Activated CD8-positive, alpha-beta memory T cell treated with anti-CD3 and anti-CD28 coated beads for 36 hours (primary cell): ENCODE data around the gene FOCAD. TPM values are rescaled to one million over a fixed set of nuclear protein-coding genes. Genes with fewer than 3 reads are reported as not detected.
"Not testable (repeated sequence)": the region's sequence is repeated elsewhere in the genome, so short reads cannot be mapped to it uniquely, and the experiment has no call there.

Source experiments
- CTCF ChIA-PET: fragments of 350-600 bp; sonication (Branson Sonifier 250); formaldehyde crosslinking; loops from one replicate; lab custom pipeline; 2021; ENCODE audit warnings: antibody characterized with exemption; lab: Charles Lee
- POLR2A ChIA-PET: fragments of 350-600 bp; sonication (Branson Sonifier 250); formaldehyde crosslinking; loops from one replicate; lab custom pipeline; 2021; ENCODE audit warnings: antibody characterized with exemption; lab: Charles Lee
- total RNA-seq, 2 experiments: library from RNA; stranded (reverse); gene quantifications; one replicate each; pipeline ENCODE4 v1.2.3, GENCODE V29; 2021

The FOCAD gene
- total RNA-seq, 2 experiments from 2014 or later: 27.8 to 29.4 TPM

DNA sequence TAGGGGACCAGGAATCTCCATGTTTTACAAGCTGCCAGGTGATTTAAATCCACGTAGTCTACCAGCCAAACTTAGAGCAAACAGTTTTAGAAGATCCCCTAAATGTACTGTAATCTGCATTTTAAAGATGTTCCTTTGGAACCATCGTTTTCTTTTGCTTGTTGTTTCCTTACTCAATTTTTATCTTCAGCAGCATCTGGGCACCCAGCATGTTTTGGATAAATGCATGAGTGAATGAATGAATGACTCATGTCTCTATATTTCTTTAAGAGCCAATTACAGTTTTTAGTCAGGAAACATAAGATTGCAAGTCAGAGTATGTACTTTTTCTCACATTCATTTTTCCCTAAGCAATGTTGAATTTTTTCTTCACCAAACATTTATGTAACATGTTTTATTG, 224.4 kb downstream of the FOCAD start:
- CTCF ChIA-PET: no interaction called here
- POLR2A ChIA-PET: no interaction called here

DNA sequence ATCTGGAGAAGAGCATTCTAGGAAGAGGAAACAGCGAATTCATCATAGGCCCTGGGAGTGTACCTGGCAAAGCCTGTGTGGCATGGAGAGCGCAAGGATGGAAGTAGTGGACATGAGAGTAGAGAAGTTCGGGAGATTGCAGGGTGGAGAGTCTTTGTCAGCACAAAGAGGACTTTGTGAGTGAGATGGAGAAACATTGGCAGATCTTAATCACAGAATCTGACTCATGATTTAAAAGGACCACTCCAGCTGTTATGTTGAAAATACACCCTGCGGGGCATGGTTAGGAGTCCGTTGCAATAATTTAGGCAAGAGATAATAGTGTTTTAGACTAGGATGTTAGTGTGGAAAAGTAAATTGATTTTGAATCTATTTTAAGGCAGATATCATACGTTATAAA, 230.5 kb downstream of the FOCAD start:
- ChIA-PET POLR2A (no interaction called here), CTCF (no interaction called here)

DNA sequence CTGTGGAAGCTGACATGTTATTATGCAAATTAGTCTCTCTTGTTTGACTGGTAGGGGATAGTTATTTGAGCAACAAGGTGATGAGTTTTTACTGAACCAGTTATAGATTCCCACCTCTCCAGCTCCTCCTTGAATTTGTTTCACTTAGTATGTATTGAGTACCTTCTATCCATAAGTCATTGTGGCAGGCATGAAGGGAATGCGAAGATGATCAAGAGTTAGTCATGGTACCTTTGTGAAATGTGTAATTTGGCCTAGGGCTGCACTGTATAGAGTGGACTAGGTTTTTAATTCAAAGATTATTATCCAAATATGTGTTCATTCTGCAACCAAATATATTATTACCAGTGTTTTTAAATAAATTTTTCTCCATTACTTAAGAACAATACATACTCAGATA, 237.3 kb downstream of the FOCAD start:
- POLR2A ChIA-PET: no interaction called here

DNA sequence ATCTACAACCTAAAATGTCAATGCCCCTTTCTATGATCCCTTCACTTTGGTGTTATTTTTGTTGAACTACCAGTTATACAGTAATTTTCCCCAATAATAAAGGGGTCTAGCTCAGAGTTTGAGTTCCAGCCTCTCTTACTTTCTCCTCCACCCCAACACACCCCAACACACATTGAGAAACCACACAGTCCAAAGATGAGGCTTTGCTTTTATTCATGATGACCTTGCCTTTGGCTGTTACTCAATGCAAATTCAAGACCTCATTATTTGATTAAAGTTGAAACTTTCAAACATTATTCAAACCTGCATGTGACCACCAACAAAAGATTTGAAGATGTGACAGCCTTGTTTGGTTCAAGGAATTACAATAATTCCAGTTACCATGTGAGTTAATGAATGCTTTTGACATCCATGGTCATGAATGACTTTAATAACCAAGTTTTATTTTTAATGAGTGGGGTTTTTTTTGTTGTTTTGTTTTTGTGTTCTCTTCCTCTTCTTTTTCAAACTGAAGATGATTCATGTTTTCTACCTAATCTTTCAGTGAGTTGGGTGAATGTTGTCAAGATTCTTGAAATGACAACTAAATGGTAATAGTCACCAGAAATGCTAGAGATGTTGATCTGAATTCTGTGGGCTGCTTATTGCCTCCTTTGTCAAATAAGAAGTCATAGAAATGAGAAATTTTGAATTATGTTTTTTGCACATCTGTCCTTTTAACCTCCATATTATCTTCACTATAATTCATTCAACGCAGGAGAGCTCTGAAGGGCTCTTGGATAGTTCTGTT, 241.4 kb downstream of the FOCAD start:
- POLR2A ChIA-PET: no interaction called here
- CTCF ChIA-PET: interaction anchor here (0.9 kb wide), 1 partner anchor 15 kb away, joined by 5 read pairs; no protein-coding TSS in a partner anchor

More for the DNA sequence above, 237.3 kb downstream of the FOCAD start:
- CTCF ChIA-PET: interaction anchor here (0.7 kb wide), 1 partner anchor 996 kb away, joined by 3 read pairs; no protein-coding TSS in a partner anchor

DNA sequence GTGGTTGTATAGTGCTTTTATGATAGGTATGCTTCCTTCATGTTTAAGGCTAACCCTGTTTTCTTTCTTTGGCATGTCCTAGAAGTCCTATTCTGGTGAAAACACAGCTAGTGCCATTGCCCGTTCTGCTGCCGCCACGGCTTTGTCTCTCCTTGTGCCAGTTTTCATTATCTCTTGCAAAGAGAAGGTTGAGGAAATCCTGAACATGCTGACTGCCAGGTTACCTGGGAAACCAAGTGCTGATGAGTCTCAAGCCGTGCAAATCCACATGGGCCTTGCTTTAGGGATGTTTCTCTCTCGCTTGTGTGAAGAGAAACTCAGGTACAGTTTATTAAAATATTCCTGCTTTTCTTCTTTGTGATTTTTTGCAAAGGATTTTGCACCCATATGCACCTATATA, 245.2 kb downstream of the FOCAD start:
- ChIA-PET POLR2A (no interaction called here), CTCF (no interaction called here)

DNA sequence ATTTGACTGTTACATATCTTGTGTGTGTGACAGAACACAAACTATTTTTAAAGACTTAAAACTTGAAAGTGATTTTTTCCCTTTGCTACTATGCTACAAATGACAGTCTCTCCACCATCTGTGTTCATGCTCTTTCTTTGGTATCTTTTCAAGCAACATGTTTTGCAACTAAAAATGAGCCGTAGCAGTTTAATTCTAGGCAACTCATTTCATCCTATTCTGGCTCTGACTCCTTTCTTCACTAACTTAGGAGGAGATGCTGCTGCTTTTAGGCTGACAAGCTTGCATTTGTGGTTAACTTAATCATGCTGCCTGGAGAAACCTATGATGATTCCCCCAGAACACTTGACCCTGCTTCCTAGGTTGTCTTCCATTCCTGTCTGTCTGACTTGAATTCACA, 246.8 kb downstream of the FOCAD start:
- POLR2A ChIA-PET: no interaction called here
- CTCF ChIA-PET: no interaction called here

DNA sequence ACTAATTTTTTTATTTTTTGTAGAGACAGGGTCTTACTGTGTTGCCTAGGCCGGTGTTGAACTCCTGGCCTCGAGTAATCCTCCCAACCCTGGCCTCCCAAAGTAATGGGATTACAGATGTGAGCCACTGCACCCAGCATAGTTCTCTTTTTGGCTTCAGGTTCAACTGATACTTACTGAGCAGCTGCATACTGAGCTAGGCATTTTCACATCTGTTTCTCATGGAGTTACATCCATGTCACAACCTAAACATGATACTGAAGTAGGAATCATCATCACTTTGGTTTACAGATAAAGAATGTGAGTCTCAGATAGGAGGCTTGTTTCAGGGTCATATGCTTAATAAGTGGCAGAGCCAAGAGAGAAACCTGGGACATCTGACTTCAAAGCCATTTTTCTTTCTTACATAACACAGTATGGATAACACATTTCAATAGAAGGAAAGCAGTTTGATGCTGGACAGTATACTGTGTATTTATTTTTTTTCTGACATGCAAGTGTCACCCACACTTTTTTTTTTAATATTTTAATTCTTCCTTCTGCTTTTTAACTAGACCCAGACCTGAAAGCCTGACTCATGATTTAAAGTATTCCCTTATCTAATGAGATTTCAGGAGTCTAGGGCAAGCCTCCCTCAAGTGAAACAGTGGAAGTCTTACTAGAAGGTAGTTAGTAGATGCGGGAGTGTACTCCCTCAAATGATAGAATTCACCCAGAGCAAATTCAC, 256.6 kb downstream of the FOCAD start:
- ChIA-PET POLR2A (interaction anchor here (0.6 kb wide), 1 partner anchor 1014 kb away, joined by 3 read pairs; no protein-coding TSS in a partner anchor), CTCF (interaction anchor here (0.8 to 3.0 kb wide), 8 partner anchors 16 to 732 kb away, joined by 3 to 9 read pairs (median 5); partner anchors contain the start of gene MLLT3)

DNA sequence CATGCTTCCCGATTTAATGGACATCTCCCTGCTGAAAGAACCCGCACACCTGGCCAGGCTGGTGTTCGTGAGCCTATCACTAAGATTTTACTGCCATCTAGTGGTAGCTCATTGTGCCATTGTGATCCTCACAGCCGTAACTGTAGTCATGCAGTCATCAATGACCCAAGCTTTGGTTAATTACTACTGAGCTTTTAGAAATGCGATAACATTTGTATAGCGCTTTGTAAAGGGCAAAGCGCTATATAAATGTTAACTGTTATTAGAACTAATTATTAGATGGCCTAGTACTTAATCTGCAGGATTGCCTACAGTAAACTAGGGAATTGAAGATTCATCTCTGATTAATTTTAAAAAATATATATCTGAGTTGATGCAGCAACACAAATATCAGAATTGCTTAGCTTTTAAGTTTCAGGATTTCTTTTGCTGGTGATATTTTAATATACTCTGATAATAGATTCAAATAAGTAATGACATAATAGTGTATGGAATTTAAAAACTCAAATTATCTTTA, 257.2 kb downstream of the FOCAD start:
- ChIA-PET POLR2A (interaction anchor here (0.6 kb wide), 1 partner anchor 1015 kb away, joined by 3 read pairs; no protein-coding TSS in a partner anchor), CTCF (interaction anchor here (0.6 to 3.0 kb wide), 10 partner anchors 16 to 732 kb away, joined by 3 to 9 read pairs (median 4); partner anchors contain the start of gene MLLT3)

DNA sequence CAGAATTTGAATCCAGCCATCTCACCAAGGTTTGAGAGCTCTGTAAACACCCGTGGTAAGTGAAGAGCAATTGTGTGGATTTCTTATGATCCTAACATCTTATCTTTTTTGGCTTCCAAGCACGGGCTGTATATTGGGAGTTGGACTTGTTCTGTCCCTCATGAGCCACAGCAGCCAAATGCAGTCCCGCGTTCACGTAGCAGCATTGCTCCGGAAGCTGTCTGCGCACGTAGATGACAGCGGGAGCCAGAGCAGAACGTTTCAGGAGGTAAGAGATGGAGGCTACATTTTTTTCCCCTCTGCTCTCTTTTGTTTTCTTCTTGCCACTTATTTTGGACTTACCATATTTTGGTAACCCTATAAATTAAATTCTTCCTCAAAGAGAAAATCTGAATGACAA, 260.4 kb downstream of the FOCAD start:
- ChIA-PET CTCF (interaction anchor here (0.6 to 1.2 kb wide), 3 partner anchors 12 to 994 kb away, joined by 3 to 4 read pairs (median 3); no protein-coding TSS in a partner anchor), POLR2A (no interaction called here)

DNA sequence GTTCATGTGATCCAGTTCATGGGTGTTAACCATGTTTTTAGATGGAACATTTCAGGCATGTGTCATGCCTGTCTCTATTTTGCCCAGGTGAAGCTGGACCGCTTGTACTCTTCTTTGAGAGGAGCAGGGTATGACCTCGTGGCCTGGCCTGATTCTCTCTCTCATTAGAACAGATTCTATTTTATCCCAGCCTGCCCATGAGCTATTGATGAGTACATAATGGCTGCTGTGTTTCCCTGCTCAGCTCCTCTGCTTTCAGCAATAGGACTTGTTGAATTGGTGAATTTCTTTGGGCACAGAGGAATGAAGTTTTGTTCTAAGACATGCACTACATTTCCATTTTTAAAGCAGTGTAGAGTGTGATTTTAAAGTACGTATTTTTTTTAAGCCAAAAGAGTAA, 261.2 kb downstream of the FOCAD start:
- POLR2A ChIA-PET: interaction anchor here (0.6 kb wide), 1 partner anchor 322 kb away, joined by 3 read pairs; no protein-coding TSS in a partner anchor
- CTCF ChIA-PET: interaction anchor here (0.8 to 1.2 kb wide), 2 partner anchors 321 to 994 kb away, joined by 3 read pairs; no protein-coding TSS in a partner anchor

DNA sequence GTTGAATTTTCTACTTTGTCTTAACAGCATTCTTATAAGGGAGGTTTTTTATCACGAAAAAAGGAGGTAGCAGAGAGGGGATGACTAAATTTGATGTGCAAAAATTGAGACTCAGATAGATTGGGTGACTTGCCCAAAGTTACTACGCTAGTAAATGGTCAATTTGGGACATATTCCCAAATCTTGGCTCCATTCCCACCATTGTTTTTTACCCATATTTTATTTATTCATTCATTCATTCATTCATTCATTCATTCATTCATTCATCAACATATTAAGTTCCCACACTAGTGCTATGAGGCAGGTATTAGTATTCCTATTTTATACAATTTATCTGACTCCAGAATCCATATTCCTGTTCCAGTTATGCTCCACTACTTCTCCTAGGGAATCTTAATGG, 261.8 kb downstream of the FOCAD start:
- CTCF ChIA-PET: interaction anchor here (1.2 kb wide), 1 partner anchor 321 kb away, joined by 3 read pairs; no protein-coding TSS in a partner anchor
- POLR2A ChIA-PET: interaction anchor here (0.6 kb wide), 1 partner anchor 323 kb away, joined by 3 read pairs; no protein-coding TSS in a partner anchor

DNA sequence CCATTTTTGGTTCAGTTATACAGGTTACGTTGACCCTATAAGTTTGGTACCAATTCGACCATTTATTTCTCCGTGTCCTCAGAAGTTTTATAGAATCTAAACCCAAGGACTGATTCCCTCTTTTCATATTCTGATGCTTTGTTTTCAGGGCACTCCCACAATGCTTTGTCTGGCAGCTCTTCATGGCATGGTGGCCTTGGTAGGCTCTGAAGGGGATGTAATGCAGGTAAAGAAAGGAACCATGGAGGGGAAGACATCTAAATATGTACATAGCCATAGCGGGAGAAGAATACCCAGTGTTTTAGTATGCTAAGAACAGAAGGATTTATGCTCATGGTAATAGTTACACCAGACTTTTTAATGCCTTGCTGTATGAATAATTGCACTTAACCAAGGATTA, 264.6 kb downstream of the FOCAD start:
- ChIA-PET CTCF (no interaction called here), POLR2A (no interaction called here)

DNA sequence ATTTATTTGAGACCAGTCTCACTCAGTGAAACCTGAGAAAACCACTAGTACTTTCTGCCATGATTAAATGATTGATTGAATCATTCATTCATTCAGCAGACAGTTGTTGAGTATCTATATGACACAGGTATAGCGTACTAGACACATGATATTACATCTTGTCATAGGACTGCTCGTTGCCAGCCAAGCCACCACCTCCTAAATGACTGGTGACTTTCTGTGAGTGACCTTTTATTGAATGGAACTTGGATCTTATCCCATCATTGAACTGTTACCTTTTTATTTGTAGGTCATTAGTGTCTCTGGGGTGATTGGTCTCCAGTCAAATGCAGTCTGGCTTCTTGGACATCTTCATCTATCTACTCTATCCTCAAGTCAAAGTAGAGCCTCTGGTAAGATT, 266.6 kb downstream of the FOCAD start:
- POLR2A ChIA-PET: no interaction called here
- CTCF ChIA-PET: no interaction called here

DNA sequence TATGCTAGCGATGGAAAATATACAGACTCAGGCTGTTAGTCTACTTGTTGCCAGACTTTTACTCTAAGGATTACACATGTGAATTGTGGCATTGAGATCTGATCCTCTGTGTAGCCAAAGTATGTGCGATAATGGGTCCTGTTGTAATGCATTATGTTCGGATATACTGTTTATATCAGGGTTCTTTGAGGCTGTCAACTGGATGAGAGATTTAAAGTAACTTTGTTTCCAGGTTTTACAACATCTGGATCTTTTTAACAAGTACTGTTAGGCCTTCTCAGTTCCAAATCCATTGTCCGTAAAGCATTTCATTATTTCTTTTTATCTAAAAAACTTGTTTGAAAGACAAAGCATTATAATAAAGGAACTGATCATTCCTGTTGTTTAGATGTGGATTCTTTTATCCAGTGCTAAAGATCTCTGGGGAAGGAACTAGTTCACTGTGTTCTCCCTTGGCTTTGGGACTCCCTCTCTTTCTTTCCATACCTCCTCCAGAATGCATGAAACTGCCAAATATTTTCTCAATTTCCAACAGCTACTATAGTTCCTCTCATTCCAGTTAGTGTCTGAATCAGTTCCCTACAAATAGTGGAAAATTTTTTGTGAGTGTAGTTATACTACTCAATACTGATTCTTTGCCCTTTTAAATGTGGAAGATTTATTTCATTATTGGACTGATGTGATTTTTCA, 278.6 kb downstream of the FOCAD start:
- ChIA-PET CTCF (no interaction called here), POLR2A (no interaction called here)

DNA sequence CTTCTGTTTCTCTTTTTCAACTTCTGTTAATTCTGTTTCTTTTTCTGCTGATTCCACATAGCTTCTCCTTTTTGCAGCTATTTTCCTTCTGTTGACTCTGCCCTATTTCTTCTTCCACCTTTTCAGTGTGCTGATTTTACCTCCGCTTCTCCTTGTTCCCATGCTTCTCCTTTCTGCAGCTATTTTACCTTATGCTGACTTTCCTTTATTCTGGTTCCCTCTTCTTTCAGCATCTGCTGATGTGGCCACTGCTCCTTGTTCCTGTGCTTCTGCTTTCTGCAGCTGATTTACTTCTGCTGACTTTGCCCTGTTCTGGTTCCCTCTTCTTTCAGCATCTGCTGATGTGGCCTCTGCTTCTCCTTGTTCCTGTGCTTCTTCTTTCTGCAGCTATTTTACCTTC, 288.6 kb downstream of the FOCAD start:
- ChIA-PET CTCF (interaction anchor here (0.6 to 1.1 kb wide), 2 partner anchors 9 to 31 kb away, joined by 3 read pairs; no protein-coding TSS in a partner anchor), POLR2A (no interaction called here)

DNA sequence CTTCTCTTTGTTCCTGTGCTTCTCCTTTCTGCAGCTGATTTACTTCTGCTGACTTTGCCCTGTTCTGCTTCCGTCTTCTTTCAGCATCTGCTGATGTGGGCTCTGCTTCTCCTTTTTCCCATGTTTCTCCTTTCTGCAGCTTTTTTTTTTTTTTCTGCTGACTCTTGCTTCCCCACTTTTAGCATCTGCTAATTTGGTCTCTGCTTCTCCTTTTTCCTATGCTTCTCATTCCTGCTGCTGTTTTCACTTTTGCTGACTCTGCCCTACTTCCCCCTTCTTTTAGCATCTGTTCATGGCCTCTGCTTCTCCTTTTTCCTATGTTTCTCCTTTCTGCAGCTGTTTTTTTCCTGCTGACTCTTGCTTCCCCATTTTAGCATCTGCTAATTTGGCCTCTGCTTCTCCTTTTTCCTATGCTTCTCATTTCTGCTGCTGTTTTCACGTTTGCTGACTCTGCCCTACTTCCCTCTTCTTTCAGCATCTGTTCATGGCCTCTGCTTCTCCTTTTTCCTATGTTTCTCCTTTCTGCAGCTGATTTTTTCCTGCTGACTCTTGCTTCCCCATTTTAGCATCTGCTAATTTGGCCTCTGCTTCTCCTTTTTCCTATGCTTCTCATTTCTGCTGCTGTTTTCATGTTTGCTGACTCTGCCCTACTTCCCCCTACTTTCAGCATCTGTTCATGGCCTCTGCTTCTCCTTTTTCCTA, 289.3 kb downstream of the FOCAD start:
- CTCF ChIA-PET: interaction anchor here (0.6 to 1.1 kb wide), 2 partner anchors 8 to 32 kb away, joined by 3 read pairs; no protein-coding TSS in a partner anchor
- POLR2A ChIA-PET: not testable (repeated sequence)

DNA sequence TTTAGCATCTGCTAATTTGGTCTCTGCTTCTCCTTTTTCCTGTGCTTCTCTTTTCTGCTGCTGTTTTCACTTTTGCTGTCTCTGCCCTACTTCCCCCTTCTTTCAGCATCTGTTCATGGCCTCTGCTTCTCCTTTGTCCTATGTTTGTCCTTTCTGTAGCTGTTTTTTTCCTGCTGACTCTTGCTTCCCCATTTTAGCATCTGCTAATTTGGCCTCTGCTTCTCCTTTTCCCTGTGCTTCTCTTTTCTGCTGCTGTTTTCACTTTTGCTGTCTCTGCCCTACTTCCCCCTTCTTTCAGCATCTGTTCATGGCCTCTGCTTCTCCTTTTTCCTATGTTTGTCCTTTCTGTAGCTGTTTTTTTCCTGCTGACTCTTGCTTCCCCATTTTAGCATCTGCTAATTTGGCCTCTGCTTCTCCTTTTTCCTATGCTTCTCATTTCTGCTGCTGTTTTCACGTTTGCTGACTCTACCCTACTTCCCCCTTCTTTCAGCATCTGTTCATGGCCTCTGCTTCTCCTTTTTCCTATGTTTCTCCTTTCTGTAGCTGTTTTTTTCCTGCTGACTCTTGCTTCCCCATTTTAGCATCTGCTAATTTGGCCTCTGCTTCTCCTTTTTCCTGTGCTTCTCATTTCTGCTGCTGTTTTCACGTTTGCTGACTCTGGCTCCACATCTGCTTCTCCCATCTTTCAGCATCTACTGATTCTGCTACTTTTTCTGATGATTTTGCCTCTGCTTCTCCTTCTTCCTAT, 290.3 kb downstream of the FOCAD start:
- POLR2A ChIA-PET, CTCF ChIA-PET: not testable (repeated sequence)

DNA sequence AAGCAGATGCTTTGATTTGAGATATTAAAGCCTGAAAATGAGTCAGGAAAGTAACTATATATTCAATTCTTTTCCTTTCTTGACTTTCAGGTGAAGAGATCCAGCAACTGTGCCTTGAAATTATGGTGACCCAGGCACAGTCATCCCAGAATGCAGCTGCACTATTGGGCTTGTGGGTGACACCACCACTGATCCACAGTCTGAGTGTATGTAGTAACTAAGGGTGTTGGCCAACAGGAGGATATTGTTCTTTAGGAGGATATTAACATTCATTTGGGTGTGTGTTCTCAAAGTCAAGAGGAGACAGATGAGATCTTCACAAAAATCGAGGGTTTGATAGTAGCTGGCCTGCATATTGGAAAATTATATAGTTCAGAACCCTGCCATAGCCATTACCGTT, 294.2 kb downstream of the FOCAD start:
- ChIA-PET POLR2A (no interaction called here), CTCF (no interaction called here)
